MCF 10A (cell line): ENCODE measurements around the gene TOP2A. TPM values are rescaled to one million over a fixed set of nuclear protein-coding genes. Genes with fewer than 3 reads are reported as not detected.
A peak's percentile ranks its signal among the peaks of the same experiment; 100 is the strongest.
"Not testable (repeated sequence)": the region's sequence is repeated elsewhere in the genome, so short reads cannot be mapped to it uniquely, and the experiment has no call there.

Source experiments
- BruUV-seq: library from RNA; stranded (reverse); fragments of 400-500 nt; replicated peaks from 2 replicates; lab custom pipeline; 2021; lab: Mats Ljungman, UMichigan
- CTCF ChIA-PET: fragments of 300-600 bp; sonication (Branson Sonifier 250); formaldehyde crosslinking; extraction: SDS; loops from one replicate; lab custom pipeline; 2021; ENCODE audit warnings: antibody characterized with exemption, inconsistent platforms; lab: Yijun Ruan, JAX
- POLR2A ChIA-PET: fragments of 300-600, 350-650 bp; sonication (Branson Sonifier 250); formaldehyde crosslinking; extraction: SDS; loops from one replicate; lab custom pipeline; 2020; ENCODE audit warnings: antibody characterized with exemption, inconsistent platforms; lab: Yijun Ruan, JAX
- DNase-seq: peaks from one replicate; pipeline ENCODE4 v3.0.0-alpha.2; 2018; ENCODE audit not compliant: unreplicated experiment
- H3K27ac Mint-ChIP-seq: one replicate; pipeline ENCODE4 v1.8.0; 2022; ENCODE audit warnings: mild to moderate bottlenecking, low read depth, mixed read lengths; ENCODE audit not compliant: unreplicated experiment
- H3K27me3 Mint-ChIP-seq: one replicate; pipeline ENCODE4 v1.8.0; 2022; ENCODE audit warnings: mixed read lengths; ENCODE audit not compliant: insufficient read depth, unreplicated experiment
- H3K36me3 Mint-ChIP-seq: one replicate; pipeline ENCODE4 v1.8.0; 2022; ENCODE audit warnings: mild to moderate bottlenecking, moderate library complexity, mixed read lengths; ENCODE audit not compliant: insufficient read depth, unreplicated experiment
- H3K4me1 Mint-ChIP-seq: one replicate; pipeline ENCODE4 v1.8.0; 2022; ENCODE audit warnings: mixed read lengths; ENCODE audit not compliant: insufficient read depth, unreplicated experiment
- H3K4me3 Mint-ChIP-seq: one replicate; pipeline ENCODE4 v1.8.0; 2022; ENCODE audit warnings: mild to moderate bottlenecking, moderate library complexity, mixed read lengths; ENCODE audit not compliant: unreplicated experiment
- H3K9me3 Mint-ChIP-seq: one replicate; pipeline ENCODE4 v1.8.0; 2022; ENCODE audit warnings: mixed read lengths; ENCODE audit not compliant: unreplicated experiment
- CTCF ChIP-seq: fragments of 200-600 bp; IDR thresholded peaks from one replicate; pipeline ENCODE4 v1.8.0; 2022; ENCODE audit warnings: antibody characterized with exemption, mild to moderate bottlenecking; ENCODE audit not compliant: unreplicated experiment
- intact Hi-C: fragments of 100-400 bp; cut with micrococcal nuclease; formaldehyde crosslinking; loops from 2 replicates; pipeline ENCODE4 v1.14.1; 2022
- total RNA-seq: library from RNA; stranded (reverse); gene quantifications from 2 replicates; pipeline ENCODE4 v1.2.3, GENCODE V29; 2022

TOP2A gene
- total RNA-seq, 1 experiment from 2014 or later: 151 TPM

DNA sequence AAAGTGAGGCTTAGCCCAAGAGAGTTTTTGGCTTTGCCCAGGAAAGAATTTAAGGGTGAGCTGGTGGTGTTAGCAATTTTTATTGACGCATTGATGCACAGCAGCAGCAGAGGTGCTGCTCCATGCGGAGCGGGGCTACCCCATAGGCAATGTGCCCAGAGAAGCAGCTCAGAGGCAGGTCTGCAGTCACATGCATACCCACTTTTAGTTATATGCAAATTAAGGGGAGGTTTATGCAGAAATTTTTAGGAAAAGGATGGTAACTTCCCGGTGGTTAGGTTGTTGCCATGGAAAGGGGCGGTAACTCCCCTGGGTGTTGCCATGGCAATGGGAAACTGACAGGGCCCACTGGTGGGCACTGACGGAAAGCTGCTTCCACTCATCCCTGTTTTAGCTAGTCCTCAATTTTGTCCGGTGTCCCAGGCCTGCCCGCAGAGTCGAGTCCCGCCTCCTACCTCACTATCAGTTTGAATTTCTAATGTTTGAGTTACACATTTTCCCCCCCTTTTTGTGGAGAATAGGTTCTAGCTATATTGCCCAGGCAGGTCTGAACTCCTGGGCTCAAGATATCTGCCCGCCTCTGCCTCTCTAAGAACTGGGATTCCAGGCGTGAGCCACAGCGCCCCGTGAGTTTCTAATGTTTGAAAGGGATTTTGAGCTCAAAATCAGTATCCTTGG, 42.7 kb downstream of the TOP2A start:
- intact Hi-C loops: no loop called here
- H3K36me3 Mint-ChIP-seq: peaks cover 10% of the 10 kb centered on the region
- BruUV-seq: no TSS peak
- H3K27me3 Mint-ChIP-seq: no peaks in the 10 kb centered on the region
- no peak for DNase-seq
- H3K9me3 Mint-ChIP-seq: peaks cover 8% of the 10 kb centered on the region
- ChIA-PET POLR2A (no interaction called here), CTCF (no interaction called here)
- H3K4me3 Mint-ChIP-seq: no peak overlapping the region
- no peak for TF ChIP-seq CTCF
- no peak overlapping the region for H3K27ac Mint-ChIP-seq
- H3K4me1 Mint-ChIP-seq: peaks cover 24% of the 10 kb centered on the region

- Mint-ChIP-seq H3K27ac (no peak overlapping the region), H3K4me1 (peaks cover 24% of the 10 kb centered on the region), H3K4me3 (no peak overlapping the region), H3K9me3 (peaks cover 8% of the 10 kb centered on the region), H3K27me3 (no peaks in the 10 kb centered on the region), H3K36me3 (peaks cover 5% of the 10 kb centered on the region)
- BruUV-seq: no TSS peak
- no peak for DNase-seq
- intact Hi-C loops: no loop called here
- POLR2A ChIA-PET: interaction anchor here (0.6 kb wide), 1 partner anchor 33 kb away, joined by 3 read pairs; no protein-coding TSS in a partner anchor
- no peak for TF ChIP-seq CTCF
- CTCF ChIA-PET: no interaction called here
Observed at GRCh38 chr17:40373999-40374398, 43.7 kb downstream of the TOP2A start.

GRCh38 chr17:40373324-40373723, 44.4 kb downstream of the TOP2A start:
- ChIA-PET CTCF (interaction anchor here (0.6 to 1.6 kb wide), 3 partner anchors 19 to 118 kb away, joined by 5 to 6 read pairs (median 5); no protein-coding TSS in a partner anchor), POLR2A (interaction anchor here (0.6 to 1.1 kb wide), 4 partner anchors 11 to 41 kb away, joined by 3 read pairs; no protein-coding TSS in a partner anchor)
- no peaks in the 10 kb centered on the region for H3K27me3 Mint-ChIP-seq
- peaks cover 5% of the 10 kb centered on the region for H3K36me3 Mint-ChIP-seq
- no peak overlapping the region for H3K27ac Mint-ChIP-seq
- DNase-seq: peak; percentile 47
- peaks cover 24% of the 10 kb centered on the region for H3K4me1 Mint-ChIP-seq
- peaks cover 8% of the 10 kb centered on the region for H3K9me3 Mint-ChIP-seq
- intact Hi-C loops: no loop called here
- no peak for TF ChIP-seq CTCF
- no peak overlapping the region for H3K4me3 Mint-ChIP-seq
- no TSS peak for BruUV-seq

GRCh38 chr17:40372644-40373043, 45.1 kb downstream of the TOP2A start:
- intact Hi-C loops, BruUV-seq, DNase-seq, H3K4me3 Mint-ChIP-seq, H3K9me3 Mint-ChIP-seq, H3K27me3 Mint-ChIP-seq, H3K36me3 Mint-ChIP-seq, H3K27ac Mint-ChIP-seq: not testable (repeated sequence)
- peaks cover 24% of the 10 kb centered on the region for H3K4me1 Mint-ChIP-seq
- POLR2A ChIA-PET: interaction anchor here (0.6 to 1.1 kb wide), 3 partner anchors 11 to 42 kb away, joined by 3 read pairs; no protein-coding TSS in a partner anchor
- CTCF ChIA-PET: interaction anchor here (0.6 to 1.6 kb wide), 5 partner anchors 10 to 117 kb away, joined by 3 to 6 read pairs (median 5); no protein-coding TSS in a partner anchor
